ENCODE measurements around the gene MAPK8.

DNA sequence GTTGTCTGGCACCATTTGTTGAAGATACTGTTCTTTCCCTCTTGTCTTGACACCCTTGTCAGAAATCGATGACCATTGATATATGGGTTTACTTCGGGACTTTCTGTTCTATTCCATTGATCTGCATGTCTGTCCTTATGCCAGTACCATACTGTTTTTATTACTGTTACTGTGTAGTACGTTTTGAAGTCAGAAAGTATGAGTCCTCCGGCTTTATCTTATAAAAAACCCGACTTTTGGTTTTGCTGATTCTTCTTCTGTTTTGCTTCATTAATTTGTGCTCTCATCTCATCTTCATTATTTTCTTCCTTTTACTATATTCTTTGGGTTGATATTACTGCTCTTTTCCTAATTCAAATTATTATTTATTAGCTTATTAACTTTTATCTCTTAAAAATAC lies 52.4 kb downstream of the MAPK8 start:
- TF ChIP-seq, protein P1, sequence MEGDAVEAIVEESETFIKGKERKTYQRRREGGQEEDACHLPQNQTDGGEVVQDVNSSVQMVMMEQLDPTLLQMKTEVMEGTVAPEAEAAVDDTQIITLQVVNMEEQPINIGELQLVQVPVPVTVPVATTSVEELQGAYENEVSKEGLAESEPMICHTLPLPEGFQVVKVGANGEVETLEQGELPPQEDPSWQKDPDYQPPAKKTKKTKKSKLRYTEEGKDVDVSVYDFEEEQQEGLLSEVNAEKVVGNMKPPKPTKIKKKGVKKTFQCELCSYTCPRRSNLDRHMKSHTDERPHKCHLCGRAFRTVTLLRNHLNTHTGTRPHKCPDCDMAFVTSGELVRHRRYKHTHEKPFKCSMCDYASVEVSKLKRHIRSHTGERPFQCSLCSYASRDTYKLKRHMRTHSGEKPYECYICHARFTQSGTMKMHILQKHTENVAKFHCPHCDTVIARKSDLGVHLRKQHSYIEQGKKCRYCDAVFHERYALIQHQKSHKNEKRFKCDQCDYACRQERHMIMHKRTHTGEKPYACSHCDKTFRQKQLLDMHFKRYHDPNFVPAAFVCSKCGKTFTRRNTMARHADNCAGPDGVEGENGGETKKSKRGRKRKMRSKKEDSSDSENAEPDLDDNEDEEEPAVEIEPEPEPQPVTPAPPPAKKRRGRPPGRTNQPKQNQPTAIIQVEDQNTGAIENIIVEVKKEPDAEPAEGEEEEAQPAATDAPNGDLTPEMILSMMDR (IDR thresholded peaks at IDR 0.05), result no peak
- TF ChIP-seq, protein P2, sequence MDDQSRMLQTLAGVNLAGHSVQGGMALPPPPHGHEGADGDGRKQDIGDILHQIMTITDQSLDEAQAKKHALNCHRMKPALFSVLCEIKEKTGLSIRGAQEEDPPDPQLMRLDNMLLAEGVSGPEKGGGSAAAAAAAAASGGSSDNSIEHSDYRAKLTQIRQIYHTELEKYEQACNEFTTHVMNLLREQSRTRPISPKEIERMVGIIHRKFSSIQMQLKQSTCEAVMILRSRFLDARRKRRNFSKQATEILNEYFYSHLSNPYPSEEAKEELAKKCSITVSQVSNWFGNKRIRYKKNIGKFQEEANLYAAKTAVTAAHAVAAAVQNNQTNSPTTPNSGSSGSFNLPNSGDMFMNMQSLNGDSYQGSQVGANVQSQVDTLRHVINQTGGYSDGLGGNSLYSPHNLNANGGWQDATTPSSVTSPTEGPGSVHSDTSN (IDR thresholded peaks at IDR 0.05), result no peak
- TF ChIP-seq TAF1 (IDR thresholded peaks at IDR 0.05; ENCODE audit: borderline replicate concordance, low read depth, low read length), result no peak
- no peak for TF ChIP-seq RFX5 (IDR thresholded peaks at IDR 0.05; ENCODE audit: low read length)
- TF ChIP-seq SIN3A (IDR thresholded peaks at IDR 0.05; ENCODE audit: borderline replicate concordance, low read depth, low read length), result no peak
- TF ChIP-seq, protein P3, sequence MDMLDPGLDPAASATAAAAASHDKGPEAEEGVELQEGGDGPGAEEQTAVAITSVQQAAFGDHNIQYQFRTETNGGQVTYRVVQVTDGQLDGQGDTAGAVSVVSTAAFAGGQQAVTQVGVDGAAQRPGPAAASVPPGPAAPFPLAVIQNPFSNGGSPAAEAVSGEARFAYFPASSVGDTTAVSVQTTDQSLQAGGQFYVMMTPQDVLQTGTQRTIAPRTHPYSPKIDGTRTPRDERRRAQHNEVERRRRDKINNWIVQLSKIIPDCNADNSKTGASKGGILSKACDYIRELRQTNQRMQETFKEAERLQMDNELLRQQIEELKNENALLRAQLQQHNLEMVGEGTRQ (IDR thresholded peaks at IDR 0.05; ENCODE audit: borderline replicate concordance, low read depth, low read length), result no peak
- no peak for TF ChIP-seq RXRA (IDR thresholded peaks at IDR 0.05; ENCODE audit: borderline replicate concordance, low read depth)
- no peak for TF ChIP-seq POLR2AphosphoS5 (IDR thresholded peaks at IDR 0.05; ENCODE audit: low read depth, low read length)
- no peak for TF ChIP-seq NFIC (IDR thresholded peaks at IDR 0.05; ENCODE audit: borderline replicate concordance)
- TF ChIP-seq RAD21 (IDR thresholded peaks at IDR 0.05; ENCODE audit: low read length), result no peak
- TF ChIP-seq, protein P4, sequence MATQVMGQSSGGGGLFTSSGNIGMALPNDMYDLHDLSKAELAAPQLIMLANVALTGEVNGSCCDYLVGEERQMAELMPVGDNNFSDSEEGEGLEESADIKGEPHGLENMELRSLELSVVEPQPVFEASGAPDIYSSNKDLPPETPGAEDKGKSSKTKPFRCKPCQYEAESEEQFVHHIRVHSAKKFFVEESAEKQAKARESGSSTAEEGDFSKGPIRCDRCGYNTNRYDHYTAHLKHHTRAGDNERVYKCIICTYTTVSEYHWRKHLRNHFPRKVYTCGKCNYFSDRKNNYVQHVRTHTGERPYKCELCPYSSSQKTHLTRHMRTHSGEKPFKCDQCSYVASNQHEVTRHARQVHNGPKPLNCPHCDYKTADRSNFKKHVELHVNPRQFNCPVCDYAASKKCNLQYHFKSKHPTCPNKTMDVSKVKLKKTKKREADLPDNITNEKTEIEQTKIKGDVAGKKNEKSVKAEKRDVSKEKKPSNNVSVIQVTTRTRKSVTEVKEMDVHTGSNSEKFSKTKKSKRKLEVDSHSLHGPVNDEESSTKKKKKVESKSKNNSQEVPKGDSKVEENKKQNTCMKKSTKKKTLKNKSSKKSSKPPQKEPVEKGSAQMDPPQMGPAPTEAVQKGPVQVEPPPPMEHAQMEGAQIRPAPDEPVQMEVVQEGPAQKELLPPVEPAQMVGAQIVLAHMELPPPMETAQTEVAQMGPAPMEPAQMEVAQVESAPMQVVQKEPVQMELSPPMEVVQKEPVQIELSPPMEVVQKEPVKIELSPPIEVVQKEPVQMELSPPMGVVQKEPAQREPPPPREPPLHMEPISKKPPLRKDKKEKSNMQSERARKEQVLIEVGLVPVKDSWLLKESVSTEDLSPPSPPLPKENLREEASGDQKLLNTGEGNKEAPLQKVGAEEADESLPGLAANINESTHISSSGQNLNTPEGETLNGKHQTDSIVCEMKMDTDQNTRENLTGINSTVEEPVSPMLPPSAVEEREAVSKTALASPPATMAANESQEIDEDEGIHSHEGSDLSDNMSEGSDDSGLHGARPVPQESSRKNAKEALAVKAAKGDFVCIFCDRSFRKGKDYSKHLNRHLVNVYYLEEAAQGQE (IDR thresholded peaks at IDR 0.05; ENCODE audit: low read depth, low read length), result no peak
